Ovary (tissue), 9 donors: ENCODE results near the gene GATAD2A. TPM values are rescaled to one million over a fixed set of nuclear protein-coding genes. Genes with fewer than 3 reads are reported as not detected.

Experiments used
- DNase-seq, 5 donors: peaks; one replicate each; pipeline ENCODE4 v3.0.0-alpha.2; 2019 to 2020
- H3K27ac ChIP-seq, 2 donors: fragments of 200-600 bp; one replicate each; pipeline versions ENCODE4 v1.5.1 to v1.8.0; 2019 to 2022
- H3K27me3 ChIP-seq: fragments of 200-600 bp; one replicate; pipeline ENCODE4 v1.8.0; 2022
- H3K36me3 ChIP-seq: fragments of 200-600 bp; sonication (generic); one replicate; pipeline ENCODE4 v1.5.1; 2019
- H3K4me1 ChIP-seq: one replicate; pipeline ENCODE4 v1.8.1; 2013; ENCODE audit warnings: mild to moderate bottlenecking, moderate library complexity; ENCODE audit not compliant: insufficient read depth
- H3K4me3 ChIP-seq: fragments of 200-600 bp; sonication (generic); one replicate; pipeline ENCODE4 v1.5.1; 2017
- H3K9me3 ChIP-seq, 2 donors: fragments of 200-600 bp in 1 of 2; sonication (generic) in 1 of 2; one replicate each; pipeline versions ENCODE4 v1.5.1 to v1.8.1; 2013 to 2019; ENCODE audit warnings: mild to moderate bottlenecking in 1 of 2, moderate library complexity in 1 of 2
- CTCF ChIP-seq, 3 donors: fragments of 450-650 bp in 2 of 3; fragments of 200-600 bp in 1 of 3; IDR thresholded peaks; one replicate each; pipeline versions ENCODE4 v1.5.1 to v1.8.0; 2016 to 2022; ENCODE audit warnings: antibody characterized with exemption in 3 of 3, mild to moderate bottlenecking in 1 of 3
- EP300 ChIP-seq: sonication (generic); formaldehyde crosslinking; IDR thresholded peaks from one replicate; pipeline ENCODE4 v1.6.1; 2017; ENCODE audit warnings: antibody characterized with exemption
- POLR2A ChIP-seq: fragments of 450-650 bp; IDR thresholded peaks from one replicate; pipeline ENCODE4 v1.6.1; 2017; ENCODE audit warnings: antibody characterized with exemption, mild to moderate bottlenecking, moderate library complexity
- WGBS, 3 donors: extraction: QIAGEN DNeasy Blood & Tissue Kit in 1 of 3; methylation state at CpG; one replicate each; pipeline versions ENCODE4 v1.1.5 to v1.1.7; 2013 to 2017; 5-methylcytosine and 5-hydroxymethylcytosine counted together
- intact Hi-C, 4 donors: fragments of 100-400 bp; cut with DNase I; formaldehyde crosslinking; loops; one replicate each; pipeline versions ENCODE4 v1.11.0 to v1.15.1; 2022 to 2023
- polyA plus RNA-seq, 2 donors: library from polyadenylated mRNA; stranded (reverse); fragments of 200-250 nt in 1 of 2; fragments of 350-450 nt in 1 of 2; fragmentation: Illumina TruSeq in 1 of 2; extraction: RNeasy Lipid Tissue Mini Kit (QIAGEN cat#74804) in 1 of 2; gene quantifications; one replicate each; pipeline ENCODE4 v1.2.3, GENCODE V29; 2013 to 2014
- total RNA-seq, 7 donors: library from RNA; depleted of rRNA in 2 of 7; stranded (reverse); fragments of >200 nt in 2 of 7; fragmentation: NEBNext Ultra II Directional in 3 of 7; extraction: Animal tissue kit (Norgen Biotek cat#: 25700) in 3 of 7; gene quantifications; one replicate each; pipeline versions ENCODE4 v1.1.0 to v1.2.4, GENCODE V29; 2016 to 2023
- donor health status: DM: no; HTN: no; CAD: no; lungs with moderate emphysema.
- donor health status: DM: no; HTN: no; CAD: no.
- donor health status: Bipolar disorder and iron deficiency.
- donor health status: DM: yes; HTN: yes; CAD: no.
- donor health status: DM: no; HTN: no; CAD: no.
- donor health status: DM: yes; HTN: yes; CAD: no.

Gene GATAD2A
- total and polyA plus RNA-seq, 9 donors = 10.7 to 83.0 (median 52.2) TPM

GRCh38 chr19:19416280-19416679 lies 10.8 kb downstream of the GATAD2A start:
- no peaks in the 10 kb centered on the region for H3K27me3 ChIP-seq
- H3K27ac ChIP-seq = no peak overlapping the region
- peaks cover 8% of the 10 kb centered on the region for H3K4me1 ChIP-seq
- intact Hi-C loops = no loop called here
- H3K9me3 ChIP-seq = no peaks in the 10 kb centered on the region
- no peaks in the 10 kb centered on the region for H3K36me3 ChIP-seq
- WGBS, 3 donors = 89 to 93% (median 91%) methylated on average over 1 of the region's 1 CpG
- no peak overlapping the region for H3K4me3 ChIP-seq
- no peak for TF ChIP-seq EP300
- no peak for TF ChIP-seq CTCF (IDR thresholded peaks at IDR 0.05)
- no peak for TF ChIP-seq POLR2A
- no peak for DNase-seq

- H3K4me1 ChIP-seq = peaks cover 10% of the 10 kb centered on the region
- H3K36me3 ChIP-seq = no peaks in the 10 kb centered on the region
- 76 to 85% (median 76%) methylated on average over 5 of the region's 5 CpGs for WGBS, 3 donors
- TF ChIP-seq CTCF (IDR thresholded peaks at IDR 0.05) (no peak), POLR2A (no peak), EP300 (no peak)
- no peak for DNase-seq
- no peaks in the 10 kb centered on the region for H3K27me3 ChIP-seq
- intact Hi-C loops = no loop called here
- no peak overlapping the region for H3K27ac ChIP-seq
- H3K9me3 ChIP-seq = no peaks in the 10 kb centered on the region
- H3K4me3 ChIP-seq = no peak overlapping the region
Observed at GRCh38 chr19:19417046-19417445, 11.6 kb downstream of the GATAD2A start.

GRCh38 chr19:19417628-19418245 lies 12.3 kb downstream of the GATAD2A start:
- no peak overlapping the region for H3K4me3 ChIP-seq
- no peak for TF ChIP-seq EP300
- TF ChIP-seq CTCF (IDR thresholded peaks at IDR 0.05) = no peak
- TF ChIP-seq POLR2A = no peak
- no peaks in the 10 kb centered on the region for H3K27me3 ChIP-seq
- DNase-seq = no peak
- no peaks in the 10 kb centered on the region for H3K9me3 ChIP-seq
- intact Hi-C loops = no loop called here
- 63 to 75% (median 72%) methylated on average over 10 of the region's 10 CpGs for WGBS, 3 donors
- H3K36me3 ChIP-seq = no peaks in the 10 kb centered on the region
- no peak overlapping the region for H3K27ac ChIP-seq
- peaks cover 10% of the 10 kb centered on the region for H3K4me1 ChIP-seq

- no peaks in the 10 kb centered on the region for H3K9me3 ChIP-seq
- 53 to 65% (median 60%) methylated on average over 8 of the region's 8 CpGs for WGBS, 3 donors
- H3K4me1 ChIP-seq = peaks cover 10% of the 10 kb centered on the region
- no peaks in the 10 kb centered on the region for H3K27me3 ChIP-seq
- no peak overlapping the region for H3K4me3 ChIP-seq
- no peak for DNase-seq
- H3K36me3 ChIP-seq = no peaks in the 10 kb centered on the region
- TF ChIP-seq CTCF (IDR thresholded peaks at IDR 0.05) = no peak
- no peak for TF ChIP-seq EP300
- no peak for TF ChIP-seq POLR2A
- intact Hi-C loops = no loop called here
- H3K27ac ChIP-seq = no peak overlapping the region
Observed at GRCh38 chr19:19418555-19419260, 13.2 kb downstream of the GATAD2A start.
